ENCODE results near the gene IGF2BP3.
"Not testable (repeated sequence)": the region's sequence is repeated elsewhere in the genome, so short reads cannot be mapped to it uniquely, and the experiment has no call there.

IGF2BP3 gene

DNA sequence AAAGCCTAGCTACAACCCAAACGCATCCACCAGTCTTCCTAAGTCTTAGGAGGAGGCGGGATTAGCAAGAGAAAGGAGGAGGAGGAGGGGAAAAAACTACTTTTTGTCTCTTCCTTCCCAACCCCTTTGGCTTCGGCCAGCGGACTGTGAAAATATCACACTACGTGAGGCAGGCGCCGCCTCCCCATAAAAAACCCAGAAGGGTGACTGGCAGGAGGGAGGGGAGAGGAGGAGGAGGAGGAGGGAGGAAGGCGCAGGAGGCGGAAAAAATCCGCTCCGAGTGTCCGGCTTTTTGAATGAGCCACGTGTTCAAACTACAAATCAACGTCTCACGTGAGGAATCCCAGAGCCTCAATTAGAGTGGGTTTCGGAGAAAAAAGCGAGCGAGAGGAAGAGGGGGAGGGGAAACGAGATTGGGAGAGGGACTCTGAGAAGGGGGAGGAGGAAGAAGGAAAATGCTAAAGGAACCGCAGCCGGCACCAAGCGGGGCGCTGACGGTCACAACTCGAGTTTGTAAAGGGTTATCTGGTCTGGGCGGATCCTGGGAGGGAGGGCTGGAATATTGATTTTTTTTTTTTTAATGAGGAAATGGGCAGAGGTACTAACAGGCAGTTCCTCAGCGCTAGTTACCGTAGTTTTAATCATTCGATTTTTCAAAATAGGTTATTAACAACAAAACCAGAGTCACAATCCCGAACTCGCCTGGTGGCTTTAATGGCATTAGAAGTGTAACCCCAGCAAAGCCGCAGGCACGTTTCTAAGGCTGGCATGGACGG is at the start of gene IGF2BP3:
Gene IGF2BP3, minus strand, starts transcription at position 162 of the 776 bp plus-strand sequence. CDS start 381 bp downstream, outside the sequence.
- peak; percentile 72 for DNase-seq

DNA sequence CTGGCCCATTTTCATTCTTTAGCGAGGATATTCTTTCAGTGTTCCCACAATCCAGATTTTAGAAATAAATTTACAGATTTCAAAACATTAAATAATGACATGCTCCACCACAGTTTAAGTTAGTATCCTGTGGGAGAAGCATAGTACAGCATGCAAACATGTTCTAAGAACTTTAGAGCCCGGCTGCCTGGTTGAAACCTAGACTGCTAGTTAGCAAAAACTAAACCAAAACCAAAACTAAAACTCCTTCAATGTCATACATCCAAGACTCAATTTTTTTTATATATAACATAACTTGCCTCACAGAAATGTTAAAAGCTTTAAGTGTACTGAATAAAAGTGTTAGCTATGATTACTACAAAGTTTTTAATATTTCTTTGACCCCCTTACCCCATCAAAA is 44.5 kb upstream of the IGF2BP3 start:
- peak; percentile 41 for DNase-seq

DNA sequence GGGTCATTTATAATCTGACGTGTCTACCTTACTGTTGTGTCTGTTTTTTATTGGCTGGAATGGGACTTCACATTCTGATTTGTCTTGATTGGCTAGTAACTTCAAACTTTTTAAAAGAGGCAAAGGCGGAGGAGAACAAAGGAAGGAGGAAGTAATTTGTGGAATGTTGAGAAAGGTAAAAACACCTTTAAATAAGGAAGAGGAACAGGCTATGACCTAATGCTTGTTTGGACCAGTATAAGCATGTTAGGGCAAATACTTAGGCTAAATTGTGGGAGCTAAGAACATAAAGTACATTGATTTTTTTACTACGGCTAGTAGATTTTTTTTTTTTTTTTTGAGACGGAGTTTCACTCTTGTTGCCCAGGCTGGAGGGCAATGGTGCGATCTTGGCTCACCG is 43.5 kb upstream of the IGF2BP3 start:
- not testable (repeated sequence) for DNase-seq

DNA sequence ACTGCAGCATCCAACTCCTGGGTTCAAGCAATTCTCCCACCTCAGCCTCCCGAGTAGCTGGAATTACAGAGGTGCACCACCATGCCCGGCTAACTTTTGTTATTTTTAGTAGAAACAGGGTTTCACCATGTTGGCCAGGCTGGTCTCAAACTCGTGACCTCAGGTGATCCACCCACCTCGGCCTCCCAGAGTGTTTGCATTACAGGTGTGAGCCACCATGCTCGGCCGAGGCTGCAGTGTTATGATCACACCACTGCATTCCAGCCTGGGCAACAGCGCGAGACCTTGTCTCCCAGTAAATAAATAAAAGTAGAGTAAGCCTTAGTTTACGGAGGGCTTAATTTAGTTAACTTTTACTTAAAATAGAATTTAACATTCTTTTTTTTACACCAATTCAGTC is 23.7 kb upstream of the IGF2BP3 start:
- no peak for DNase-seq

DNA sequence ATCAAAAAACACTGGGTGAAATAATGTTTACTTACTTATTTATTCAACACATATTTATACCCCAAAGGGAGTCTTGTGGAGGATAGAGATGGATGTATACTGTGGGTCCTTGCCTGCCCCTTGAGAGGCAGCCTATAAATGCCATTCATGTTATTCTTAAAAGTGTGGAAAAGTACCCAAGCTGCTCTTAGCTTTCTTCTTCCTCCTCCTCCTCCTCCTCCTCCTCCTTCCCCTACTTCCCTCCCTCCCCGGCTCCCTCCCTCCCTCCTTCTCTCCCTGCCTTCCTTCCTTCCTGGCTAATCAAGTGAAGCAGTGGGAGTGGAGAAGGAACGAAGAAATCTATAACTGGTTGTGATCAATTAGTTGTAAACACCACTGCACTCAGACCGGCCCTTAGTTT is 21.2 kb upstream of the IGF2BP3 start:
- no peak for DNase-seq

DNA sequence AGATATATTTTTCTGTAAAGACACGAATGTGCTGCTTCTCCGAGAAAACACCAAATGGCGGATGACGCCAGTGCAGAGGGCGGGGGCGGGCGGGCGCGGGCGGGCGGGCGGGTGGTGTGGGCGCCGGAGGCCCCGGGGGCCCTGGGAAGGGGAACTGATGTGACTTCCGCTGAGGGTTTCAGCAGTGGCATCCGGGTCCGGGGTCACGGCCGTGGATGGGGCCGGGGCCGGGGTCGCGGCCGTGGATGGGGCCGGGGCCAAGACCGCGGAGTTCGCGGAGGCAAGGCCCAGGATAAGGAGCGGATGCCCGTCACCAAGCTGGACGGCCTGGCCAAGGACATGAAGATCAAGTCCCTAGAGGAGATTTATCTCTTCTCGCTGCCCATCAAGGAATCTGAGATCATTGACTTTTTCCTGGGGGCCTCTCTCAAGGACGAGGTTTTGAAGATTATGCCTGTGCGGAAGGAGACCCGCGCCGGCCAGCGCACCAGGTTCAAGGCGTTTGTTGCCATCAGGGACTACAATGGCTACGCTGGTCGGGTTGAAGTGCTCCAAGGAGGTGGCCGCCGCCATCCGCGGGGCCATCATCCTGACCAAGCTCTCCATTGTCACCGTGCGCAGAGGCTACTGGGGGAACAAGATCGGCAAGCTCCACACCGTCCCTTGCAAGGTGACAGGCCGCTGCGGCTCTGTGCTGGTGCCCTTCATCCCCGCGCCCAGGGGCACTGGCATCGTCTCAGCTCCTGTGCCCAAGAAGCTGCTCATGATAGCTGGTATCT is 20.3 kb upstream of the IGF2BP3 start:
- peak; percentile 68 for DNase-seq

DNA sequence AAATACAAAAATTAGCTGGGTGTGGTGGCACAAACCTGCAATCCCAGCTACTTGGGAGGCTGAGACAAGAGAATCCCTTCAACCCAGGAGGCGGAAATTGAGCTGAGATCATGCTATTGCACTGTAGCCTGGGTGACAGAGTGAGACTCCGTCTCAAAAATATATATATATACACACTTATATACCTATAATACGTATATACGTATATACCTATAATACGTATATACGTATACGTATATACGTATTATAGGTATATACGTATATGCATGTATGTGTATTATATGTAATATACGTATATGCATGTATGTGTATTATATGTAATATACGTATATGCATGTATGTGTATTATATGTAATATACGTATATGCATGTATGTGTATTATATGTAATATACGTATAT is 18.4 kb upstream of the IGF2BP3 start:
- not testable (repeated sequence) for DNase-seq

DNA sequence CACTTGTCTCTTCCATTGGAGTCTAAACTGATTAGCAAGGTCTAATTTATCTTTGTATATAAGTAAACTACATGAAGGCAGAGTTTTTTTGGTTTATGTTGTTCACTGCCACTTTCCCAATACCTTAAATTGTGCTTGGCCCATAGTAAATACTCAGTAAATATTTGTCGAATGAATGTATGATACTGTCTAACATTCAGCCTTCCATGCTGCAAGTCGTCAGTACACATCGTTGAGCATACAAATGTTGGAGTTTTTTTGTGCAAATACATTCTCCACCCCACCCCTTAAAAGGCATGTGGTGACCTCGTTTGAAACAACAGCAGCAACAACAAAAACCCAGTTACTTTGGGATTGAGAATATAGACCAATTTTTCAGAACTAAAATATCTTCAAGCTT is 17.4 kb upstream of the IGF2BP3 start:
- DNase-seq: no peak

DNA sequence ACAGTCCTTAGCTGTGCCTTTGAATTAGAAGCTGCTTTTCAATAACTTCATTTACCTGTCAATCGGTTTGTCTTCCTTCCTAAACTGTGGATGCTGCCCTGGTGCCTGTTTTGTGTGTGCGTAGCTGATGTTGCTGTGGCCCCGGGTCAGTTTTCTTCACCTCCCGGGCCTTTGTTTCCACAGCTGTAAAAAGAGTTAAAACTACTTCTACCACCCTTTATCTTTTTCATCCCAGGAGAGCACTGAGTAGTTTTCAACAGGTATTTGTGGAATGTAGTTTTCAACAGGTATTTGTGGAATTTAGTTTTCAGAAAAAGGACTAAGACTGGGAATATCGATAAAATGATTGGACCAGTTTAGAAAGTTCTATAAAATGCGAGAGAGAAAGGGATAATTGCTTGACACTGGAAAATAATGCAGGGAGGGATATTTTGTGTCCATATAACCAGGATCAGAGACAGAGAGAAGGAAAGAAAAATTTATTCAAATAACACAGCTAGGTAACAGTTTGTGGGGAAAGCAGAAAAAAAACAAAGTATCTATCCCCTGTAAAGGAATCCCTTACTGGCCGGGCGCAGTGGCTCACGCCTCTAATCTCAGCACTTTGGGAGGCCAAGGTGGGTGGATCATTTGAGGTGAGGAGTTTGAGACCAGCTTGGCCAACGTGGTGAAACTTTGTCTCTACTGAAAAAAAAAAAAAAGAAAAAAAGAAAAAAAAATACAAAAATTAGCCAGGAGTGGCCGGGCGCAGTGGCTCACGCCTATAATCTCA is 15.9 kb upstream of the IGF2BP3 start:
- no peak for DNase-seq

DNA sequence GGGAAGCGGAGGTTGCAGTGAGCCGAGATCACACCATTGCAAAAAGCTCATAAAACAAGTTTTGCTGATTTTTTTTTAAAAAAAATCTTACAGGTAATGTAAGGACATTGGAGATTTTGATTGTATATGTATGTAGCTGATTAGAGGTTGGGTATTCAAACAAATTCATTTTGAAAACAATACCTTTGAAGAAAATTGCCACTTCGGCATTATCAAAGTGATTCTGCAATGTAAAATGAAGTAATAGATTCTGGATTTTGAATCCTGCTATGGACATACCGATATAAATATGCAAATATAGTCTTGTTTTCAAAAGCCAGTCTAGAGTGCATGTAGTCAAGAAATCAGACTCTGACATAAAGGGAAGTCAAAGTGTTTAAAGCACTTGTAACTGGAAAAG is 12.4 kb upstream of the IGF2BP3 start:
- no peak for DNase-seq

DNA sequence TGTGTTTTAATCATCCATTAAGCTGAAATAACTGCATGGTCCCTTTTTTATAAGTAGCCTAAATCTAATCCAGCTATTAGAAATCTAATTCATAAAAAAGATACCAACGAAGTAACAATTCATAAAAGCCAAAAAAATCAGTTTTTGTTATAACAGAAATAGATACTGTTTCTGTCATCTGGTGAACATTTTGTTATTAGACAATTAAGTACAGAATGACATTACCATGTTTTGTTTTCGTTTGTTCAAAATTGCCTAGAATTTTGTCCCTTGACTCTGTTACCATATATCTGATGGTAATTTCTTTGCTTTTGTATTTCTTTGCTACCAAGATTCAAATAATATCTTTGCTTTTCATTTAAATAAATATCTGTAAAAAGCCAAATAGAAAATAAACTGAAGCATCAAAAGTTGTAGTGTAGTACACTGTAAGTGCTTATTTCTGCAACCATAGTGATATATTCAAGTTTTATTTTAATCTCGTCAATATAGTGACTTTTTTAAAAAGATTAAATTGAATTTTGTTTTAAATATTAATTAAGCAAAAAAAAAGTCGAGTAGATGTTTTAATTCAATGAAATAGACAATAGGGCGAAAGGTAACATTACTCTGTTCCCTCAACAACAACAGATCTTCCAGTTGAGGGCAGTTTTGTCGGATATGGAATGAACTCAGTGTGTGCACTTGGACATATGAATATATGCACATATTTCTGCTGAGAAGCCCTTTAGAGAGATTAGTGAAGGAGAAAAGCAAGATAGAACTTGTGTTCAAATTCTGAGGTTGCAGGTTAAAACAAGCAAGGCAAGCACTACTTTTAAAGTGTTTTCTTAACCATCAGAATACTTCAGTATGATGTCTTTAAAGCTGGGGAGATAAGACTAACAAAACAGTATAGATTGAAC is 7.9 kb upstream of the IGF2BP3 start:
- no peak for DNase-seq

DNA sequence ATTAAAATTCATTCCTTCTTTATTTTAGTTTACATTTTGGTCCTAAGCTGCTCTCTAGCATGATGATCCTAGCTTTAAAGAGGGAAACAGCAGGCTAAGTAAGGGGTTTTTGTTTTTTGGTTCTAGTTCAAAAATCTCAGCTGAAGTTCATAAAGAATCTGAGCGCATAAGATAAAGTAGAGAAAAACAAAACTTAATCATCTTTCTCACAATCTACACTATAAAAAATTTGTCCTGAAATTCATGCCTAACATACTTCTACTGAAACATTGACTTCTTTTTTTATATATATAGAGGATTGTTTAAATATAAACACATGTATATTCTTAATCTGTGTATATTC is 6.8 kb upstream of the IGF2BP3 start:
- no peak for DNase-seq

DNA sequence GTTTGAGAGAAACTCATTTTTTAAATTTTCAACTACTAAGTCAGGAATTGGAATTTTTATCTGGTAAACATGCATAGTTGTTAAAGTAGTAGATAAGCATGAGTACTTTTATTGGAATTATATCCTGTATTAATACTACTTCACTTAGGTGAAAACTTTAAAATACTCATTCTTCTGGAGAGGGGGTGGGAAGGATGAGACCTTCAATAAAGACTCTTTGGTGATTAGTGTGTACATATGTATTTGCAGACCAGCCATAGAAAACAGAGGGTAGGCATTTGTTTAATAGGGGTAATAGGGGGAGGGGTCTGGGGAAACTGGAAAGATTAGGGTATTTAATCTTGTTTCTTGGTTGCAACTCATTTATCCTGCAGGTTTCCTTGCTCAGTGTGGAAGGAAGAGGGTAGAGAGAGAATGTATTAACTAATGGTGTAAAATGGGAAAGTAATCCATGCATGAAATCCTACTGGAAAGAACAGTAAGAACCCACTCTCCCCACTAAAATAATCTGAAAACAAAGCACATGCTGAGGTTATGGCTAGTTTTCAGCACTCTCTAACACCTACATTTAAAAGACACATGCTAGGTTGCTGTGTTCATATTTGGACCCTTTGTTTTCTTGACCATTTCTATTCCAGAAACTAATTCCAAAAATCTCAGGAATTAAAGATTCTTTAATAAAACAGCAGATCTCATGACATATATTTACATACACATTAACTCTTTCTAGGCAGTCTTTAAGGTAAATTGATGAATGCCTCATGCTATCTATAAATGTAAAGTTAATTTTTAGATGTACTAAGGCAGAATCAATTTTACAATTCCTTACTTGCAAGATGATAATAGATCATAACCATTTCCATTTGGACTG is 6.2 kb upstream of the IGF2BP3 start:
- no peak for DNase-seq

DNA sequence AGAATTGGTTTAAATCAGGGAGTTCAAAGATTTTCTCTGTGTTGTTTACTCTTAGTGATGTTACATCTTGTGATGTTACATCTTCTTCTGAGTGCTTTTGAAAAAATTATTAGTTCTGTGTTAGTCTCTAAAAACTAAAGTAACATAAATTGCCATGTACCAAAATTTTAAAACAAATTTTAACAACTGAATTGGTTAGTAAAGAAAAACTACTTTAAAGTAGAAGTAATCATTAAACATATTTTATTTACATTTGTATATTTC is 5.2 kb upstream of the IGF2BP3 start:
- no peak for DNase-seq

DNA sequence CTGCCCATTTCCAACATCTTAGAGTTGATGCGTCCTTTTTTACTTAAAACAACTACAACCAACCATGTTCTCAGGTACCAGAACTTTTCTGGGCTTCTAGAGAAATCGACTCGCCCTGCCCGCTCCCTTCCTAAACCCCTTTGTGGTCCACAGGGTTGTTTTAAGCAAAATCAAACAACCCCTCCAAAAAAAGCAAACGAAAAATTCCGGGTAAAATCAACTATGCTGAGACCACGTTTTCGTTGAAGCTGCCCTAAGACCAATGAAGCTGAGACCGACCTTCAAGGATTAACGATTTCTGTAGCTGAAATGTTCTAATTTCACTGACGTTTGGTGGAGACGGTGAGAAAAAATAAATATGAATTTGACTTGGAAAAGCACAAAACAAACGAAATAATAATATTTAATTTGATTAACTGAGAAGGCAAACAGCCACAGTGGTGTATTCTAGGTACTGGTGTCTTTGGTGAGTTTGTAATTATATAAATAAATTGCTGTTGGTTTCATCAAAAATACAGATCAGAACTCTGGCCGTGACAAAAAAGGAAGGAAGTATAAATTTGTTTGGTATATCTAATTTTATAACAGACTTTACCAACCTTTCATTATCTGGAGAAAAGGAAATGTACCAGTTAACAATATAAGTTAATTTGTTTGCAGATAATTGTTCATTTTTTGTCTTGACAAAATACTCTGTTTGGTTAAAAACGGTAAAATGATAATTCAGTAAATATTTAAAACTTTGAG is 4.7 kb upstream of the IGF2BP3 start:
- DNase-seq: no peak

DNA sequence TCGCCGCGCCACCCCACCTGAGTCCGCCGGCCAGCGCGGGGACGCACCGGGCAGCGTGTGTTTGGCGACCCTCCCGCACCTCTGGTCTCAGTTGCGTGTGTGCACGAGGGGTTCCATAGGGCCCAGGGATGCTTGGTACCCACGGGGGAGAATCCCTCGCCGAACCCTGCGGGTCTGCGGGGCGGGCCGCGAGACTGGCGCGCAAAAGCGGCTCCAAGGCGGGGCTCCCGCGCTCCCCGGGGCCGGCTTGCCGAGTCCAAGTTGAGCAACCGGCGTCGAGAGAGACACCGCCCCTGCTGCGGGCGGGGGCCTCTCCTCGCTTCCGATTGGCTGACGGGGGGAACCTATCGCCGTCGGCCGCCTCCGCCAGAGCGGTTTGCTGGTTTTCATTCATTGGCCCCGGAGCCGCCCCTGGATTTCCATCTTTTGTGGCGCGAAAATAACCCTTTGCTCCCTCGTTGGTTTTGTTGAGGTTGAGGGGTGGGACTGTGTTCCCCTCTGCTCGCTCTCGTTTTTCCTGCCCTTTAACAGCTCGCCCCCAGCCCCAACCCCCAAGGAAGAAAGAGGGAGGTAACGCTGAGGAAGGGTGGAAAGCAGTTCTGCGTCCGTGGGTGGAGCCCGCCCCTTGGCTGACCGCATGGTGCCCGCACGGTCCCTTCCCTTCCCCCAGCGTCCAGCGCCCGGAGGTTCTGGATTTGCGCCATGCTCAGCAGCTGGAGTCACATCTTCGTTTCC is 4.0 kb upstream of the IGF2BP3 start:
- DNase-seq: peak; percentile 96

DNA sequence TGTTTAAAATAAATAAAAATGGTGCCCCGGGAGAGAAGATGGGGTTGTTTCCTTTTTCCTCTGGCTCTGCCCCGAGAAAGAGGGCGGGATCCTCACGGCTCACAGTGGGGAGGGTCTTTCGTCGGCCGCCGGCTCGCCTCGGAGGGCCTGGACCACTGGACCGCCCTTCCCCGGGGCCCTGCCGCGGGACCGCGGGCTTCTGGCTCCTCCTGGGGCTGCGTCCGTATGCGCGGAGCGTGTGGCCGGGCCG is 3.5 kb upstream of the IGF2BP3 start:
- no peak for DNase-seq

DNA sequence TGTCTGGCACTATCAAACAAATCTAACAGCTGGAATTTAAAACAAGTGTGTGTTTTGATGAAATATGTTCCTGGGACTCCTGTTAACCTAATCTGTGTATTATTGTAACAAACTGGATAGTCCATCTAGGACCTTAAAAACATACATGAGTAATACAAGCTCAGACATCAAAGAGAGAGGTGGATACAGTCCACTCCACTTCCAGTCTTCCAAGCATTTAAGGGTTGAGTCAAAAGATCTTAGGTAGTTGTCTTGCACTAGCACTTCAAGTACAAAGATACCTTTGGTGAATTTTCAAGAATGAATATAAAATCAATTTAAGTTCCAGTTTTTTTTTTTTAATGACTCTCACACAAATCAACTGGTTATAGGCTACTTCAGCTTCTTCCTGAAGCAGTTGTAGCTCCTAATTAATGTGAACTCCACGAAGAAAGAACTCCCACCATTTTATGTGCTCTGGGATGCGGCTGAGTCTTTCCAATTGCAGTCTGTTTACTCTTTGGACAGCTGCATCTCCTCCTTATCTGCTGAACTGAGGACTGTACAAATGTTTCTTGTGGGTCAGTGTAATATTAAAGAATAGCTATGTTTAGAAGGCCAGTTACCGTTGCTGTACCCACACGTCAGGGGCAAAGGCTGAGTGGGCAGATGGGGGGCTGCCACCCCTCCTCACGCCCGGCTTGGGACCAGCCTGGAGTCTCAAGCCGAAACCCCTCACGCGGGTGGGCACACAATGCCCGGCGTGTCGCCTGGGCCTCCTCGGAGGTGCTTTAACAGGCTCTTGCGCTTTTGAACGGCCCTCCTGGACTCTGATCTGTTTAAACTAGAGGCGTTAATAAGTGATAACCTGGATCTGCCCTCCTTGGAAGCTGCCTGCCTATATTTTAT is 2.9 kb upstream of the IGF2BP3 start:
- no peak for DNase-seq

DNA sequence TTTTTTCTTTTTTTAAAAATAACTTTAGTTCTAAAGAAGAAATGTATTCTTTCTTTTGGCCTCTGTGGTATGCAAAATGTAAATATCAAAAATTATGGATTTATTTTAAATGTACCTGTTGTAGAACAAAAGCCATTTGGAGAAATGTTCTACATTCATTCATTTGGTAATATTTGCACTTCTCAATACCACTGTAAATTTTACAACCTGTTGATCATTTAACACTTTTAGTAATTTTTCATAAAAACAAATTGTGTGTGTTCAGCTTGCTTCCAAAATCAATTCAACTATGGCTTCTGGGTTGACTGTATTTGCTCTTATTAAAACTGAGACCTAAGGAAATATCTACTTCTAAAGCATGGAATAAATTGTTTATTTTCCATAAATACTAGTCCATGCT is 2.3 kb upstream of the IGF2BP3 start:
- DNase-seq: no peak

DNA sequence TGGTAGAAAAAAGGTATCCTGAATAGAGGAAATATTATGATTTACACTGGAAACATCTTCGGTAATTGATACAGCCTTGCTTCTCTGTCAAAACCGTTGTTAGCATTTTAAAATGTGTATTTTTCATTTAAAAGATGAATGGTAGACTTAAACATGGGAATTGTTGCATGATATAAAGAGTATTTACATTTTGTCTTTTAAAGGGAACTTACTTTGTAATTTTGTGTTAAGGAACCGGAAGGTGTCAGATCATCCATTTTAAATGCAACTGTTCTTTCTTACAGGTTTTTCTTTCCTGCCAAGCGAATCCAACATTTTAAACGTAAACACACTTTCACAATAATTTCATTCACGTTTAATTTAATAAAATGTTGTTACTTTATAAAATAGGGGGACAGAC is 1.8 kb upstream of the IGF2BP3 start:
- DNase-seq: no peak

All from activated CD4-positive, alpha-beta T cell treated with anti-CD3 and anti-CD28 coated beads, Interleukin-2, Interleukin-6, amounts not matched to agents 100 ng/mL and 50 ng/mL, durations not matched to agents 16 hours and 8 hours (primary cell).